Globus pallidus (tissue), 1 donor: ENCODE results near the gene NTSR2.

ENCODE experiments used
- DNase-seq: peaks from one replicate; pipeline ENCODE4 v3.0.0-alpha.2; 2015; ENCODE audit warnings: low spot score

NTSR2 gene

GRCh38 chr2:11699686-11700670 lies 30.0 kb upstream of the NTSR2 start:
- DNase-seq = no peak

GRCh38 chr2:11698009-11698922 lies 28.3 kb upstream of the NTSR2 start:
- no peak for DNase-seq

- DNase-seq = no peak
Measured at GRCh38 chr2:11697103-11697871, 27.3 kb upstream of the NTSR2 start.

GRCh38 chr2:11696736-11697102 lies 26.7 kb upstream of the NTSR2 start:
- DNase-seq = no peak

- no peak for DNase-seq
Measured at GRCh38 chr2:11695576-11695975, 25.6 kb upstream of the NTSR2 start.

- no peak for DNase-seq
Measured at GRCh38 chr2:11692966-11693521, 23.0 kb upstream of the NTSR2 start.

- DNase-seq = no peak
Measured at GRCh38 chr2:11691076-11691660, 21.2 kb upstream of the NTSR2 start.

- DNase-seq = peak; percentile 67
Measured at GRCh38 chr2:11688222-11689069, 18.5 kb upstream of the NTSR2 start.

GRCh38 chr2:11687736-11688135 lies 17.7 kb upstream of the NTSR2 start:
- no peak for DNase-seq

- DNase-seq = no peak
Measured at GRCh38 chr2:11685906-11686470, 16.0 kb upstream of the NTSR2 start.

GRCh38 chr2:11684894-11685460 lies 15.0 kb upstream of the NTSR2 start:
- DNase-seq = no peak

- no peak for DNase-seq
Measured at GRCh38 chr2:11683966-11684365, 14.0 kb upstream of the NTSR2 start.

- no peak for DNase-seq
Measured at GRCh38 chr2:11683476-11683875, 13.5 kb upstream of the NTSR2 start.

- no peak for DNase-seq
Measured at GRCh38 chr2:11682590-11682915, 12.6 kb upstream of the NTSR2 start.

- DNase-seq = no peak
Measured at GRCh38 chr2:11681722-11682589, 12.0 kb upstream of the NTSR2 start.

- DNase-seq = no peak
Measured at GRCh38 chr2:11680901-11681721, 11.1 kb upstream of the NTSR2 start.

- no peak for DNase-seq
Measured at GRCh38 chr2:11680182-11680900, 10.3 kb upstream of the NTSR2 start.
